HEK293 (cell line): ENCODE measurements around the gene PFN1.

Source experiments
- CTCF ChIA-PET: fragments of 350-600 bp; formaldehyde crosslinking; extraction: SDS; loops from one replicate; lab custom pipeline; 2021; ENCODE audit warnings: antibody characterized with exemption; lab: Yijun Ruan, JAX
- POLR2A ChIA-PET: fragments of 300-600 bp; formaldehyde crosslinking; extraction: SDS; loops from one replicate; lab custom pipeline; 2020; ENCODE audit warnings: antibody characterized with exemption, inconsistent platforms; lab: Yijun Ruan, JAX
- H3K27ac ChIP-seq: fragments of 200-500 bp; sonication (Bioruptor generic); 2 replicates; pipeline ENCODE4 v1.5.1; 2014; ENCODE audit warnings: low read depth, low read length, control low read depth, inconsistent platforms; ENCODE audit errors: extremely low read depth
- H3K36me3 ChIP-seq, 2 experiments: fragments of 200-500 bp in 1 of 2; sonication (Bioruptor generic) in 1 of 2; 1 replicate in 1 of 2; 2 replicates in 1 of 2; pipeline ENCODE4 v1.5.1; 2014 to 2017; ENCODE audit warnings: inconsistent platforms in 2 of 2, low read length in 2 of 2; ENCODE audit not compliant: control insufficient read depth in 2 of 2, insufficient read depth in 1 of 2
- H3K4me1 ChIP-seq: fragments of 200-500 bp; sonication (Bioruptor generic); 2 replicates; pipeline ENCODE4 v1.5.1; 2014; ENCODE audit warnings: mild to moderate bottlenecking, low read length, inconsistent platforms; ENCODE audit not compliant: control insufficient read depth, insufficient read depth
- H3K4me3 ChIP-seq: 2 replicates; pipeline ENCODE4 v1.5.1; 2011; ENCODE audit warnings: low read depth, mild to moderate bottlenecking, control low read depth, low read length, moderate library complexity
- H3K9me3 ChIP-seq: fragments of 200-500 bp; sonication (Bioruptor generic); 2 replicates; pipeline ENCODE4 v1.5.1; 2014; ENCODE audit warnings: low read depth, low read length, inconsistent platforms; ENCODE audit not compliant: control insufficient read depth, insufficient read depth
- AEBP2 ChIP-seq: fragments of 450-650 bp; formaldehyde crosslinking; IDR thresholded peaks from 2 replicates; pipeline ENCODE4 v1.5.1; 2016; ENCODE audit warnings: missing biosample characterization, missing genetic modification characterization, borderline replicate concordance
- CTCF ChIP-seq: fragments of 450-650 bp; formaldehyde crosslinking; IDR thresholded peaks from 2 replicates; pipeline ENCODE4 v1.5.1; 2016; ENCODE audit warnings: missing biosample characterization, missing genetic modification characterization
- HOXA7 ChIP-seq: sonication (generic); formaldehyde crosslinking; IDR thresholded peaks from 2 replicates; pipeline ENCODE4 v1.8.1; 2022; ENCODE audit warnings: missing genetic modification reagents, borderline replicate concordance
- KLF16 ChIP-seq: fragments of 450-650 bp; formaldehyde crosslinking; IDR thresholded peaks from 2 replicates; pipeline ENCODE4 v1.5.1; 2017; ENCODE audit warnings: missing biosample characterization, missing genetic modification characterization
- MZF1 ChIP-seq: fragments of 450-650 bp; formaldehyde crosslinking; IDR thresholded peaks from 2 replicates; pipeline ENCODE4 v1.5.1; 2017; ENCODE audit warnings: missing biosample characterization, missing genetic modification characterization, borderline replicate concordance
- PATZ1 ChIP-seq: fragments of 450-650 bp; formaldehyde crosslinking; IDR thresholded peaks from 2 replicates; pipeline ENCODE4 v1.5.1; 2016; ENCODE audit warnings: missing biosample characterization, missing genetic modification characterization
- PRDM1 ChIP-seq: fragments of 450-650 bp; formaldehyde crosslinking; IDR thresholded peaks from 2 replicates; pipeline ENCODE4; 2016; ENCODE audit warnings: missing biosample characterization, missing genetic modification characterization
- WT1 ChIP-seq: fragments of 450-650 bp; formaldehyde crosslinking; IDR thresholded peaks from 2 replicates; pipeline ENCODE4 v1.5.1; 2016; ENCODE audit warnings: missing biosample characterization, missing genetic modification characterization
- ZBTB17 ChIP-seq: fragments of 450-650 bp; formaldehyde crosslinking; IDR thresholded peaks from 2 replicates; pipeline ENCODE4 v1.5.1; 2016; ENCODE audit warnings: missing biosample characterization, missing genetic modification characterization
- ZFP37 ChIP-seq: fragments of 450-650 bp; formaldehyde crosslinking; IDR thresholded peaks from 2 replicates; pipeline ENCODE4 v1.5.1; 2016; ENCODE audit warnings: missing biosample characterization, missing genetic modification characterization
- ZNF157 ChIP-seq: fragments of 450-650 bp; formaldehyde crosslinking; IDR thresholded peaks from 2 replicates; pipeline ENCODE4 v1.5.1; 2016; ENCODE audit warnings: missing biosample characterization, missing genetic modification characterization
- ZNF2 ChIP-seq: fragments of 450-650 bp; formaldehyde crosslinking; IDR thresholded peaks from 2 replicates; pipeline ENCODE4 v1.5.1; 2016; ENCODE audit warnings: missing biosample characterization, missing genetic modification characterization
- ZNF202 ChIP-seq: fragments of 450-650 bp; formaldehyde crosslinking; IDR thresholded peaks from 2 replicates; pipeline ENCODE4 v1.5.1; 2016; ENCODE audit warnings: missing biosample characterization, missing genetic modification characterization, borderline replicate concordance
- ZNF239 ChIP-seq: fragments of 450-650 bp; formaldehyde crosslinking; IDR thresholded peaks from 2 replicates; pipeline ENCODE4 v1.5.1; 2016; ENCODE audit warnings: missing biosample characterization, missing genetic modification characterization
- ZNF26 ChIP-seq: fragments of 450-650 bp; formaldehyde crosslinking; IDR thresholded peaks from 2 replicates; pipeline ENCODE4 v1.5.1; 2016; ENCODE audit warnings: missing biosample characterization, missing genetic modification characterization
- ZNF274 ChIP-seq, 2 experiments: fragments of 200-500 bp in 1 of 2; fragments of 450-650 bp in 1 of 2; sonication (Bioruptor generic) in 1 of 2; formaldehyde crosslinking in 1 of 2; IDR thresholded peaks; 2 replicates each; pipeline versions ENCODE4 v1.5.1 to v1.6.1; 2014 to 2016; ENCODE audit warnings: borderline replicate concordance in 1 of 2, inconsistent platforms in 1 of 2, low read length in 1 of 2, missing biosample characterization in 1 of 2, missing genetic modification characterization in 1 of 2
- ZNF366 ChIP-seq: fragments of 450-650 bp; formaldehyde crosslinking; conservative IDR thresholded peaks from 2 replicates; pipeline ENCODE4 v1.5.1; 2016; ENCODE audit warnings: missing biosample characterization, missing genetic modification characterization
- ZNF600 ChIP-seq: fragments of 450-650 bp; formaldehyde crosslinking; IDR thresholded peaks from 2 replicates; pipeline ENCODE4 v1.5.1; 2016; ENCODE audit warnings: missing biosample characterization, missing genetic modification characterization
- ZNF701 ChIP-seq: fragments of 450-650 bp; formaldehyde crosslinking; IDR thresholded peaks from 2 replicates; pipeline ENCODE4 v1.5.1; 2016; ENCODE audit warnings: missing biosample characterization, missing genetic modification characterization

The PFN1 gene

GRCh38 chr17:4947010-4947410, 1.3 kb downstream of the PFN1 start:
- 0 out of 2 replicates have a peak, but pooled peaks have one; percentile 26 for TF ChIP-seq WT1 (tag by site-specific recombination)
- 0 out of 2 replicates have a peak, but pooled peaks have one; percentile 8 for TF ChIP-seq ZNF366 (tag by site-specific recombination)
- no peak for TF ChIP-seq ZNF701 (tag by site-specific recombination)
- TF ChIP-seq PRDM1, result peak; percentile 86
- TF ChIP-seq HOXA7, result no peak
- Histone ChIP-seq H3K4me3 (peak overlapping the region; percentile 97), H3K9me3 (no peaks in the 10 kb centered on the region), H3K4me1 (peaks cover 21% of the 10 kb centered on the region), H3K36me3 (peaks cover 33 to 53% of the 10 kb centered on the region in 2 experiments), H3K27ac (peak overlapping the region; percentile 99)
- ChIA-PET CTCF (interaction anchor here (0.5 to 2.5 kb wide), 3 partner anchors 38 to 1559 kb away, joined by 4 to 11 read pairs (median 6); partner anchors contain the start of gene CAMTA2), POLR2A (interaction anchor here (0.7 to 17.9 kb wide), 7 partner anchors 8 to 157 kb away, joined by 3 to 358 read pairs (median 7); partner anchors contain the start of genes INCA1, KIF1C, RNF167 and SLC25A11)

GRCh38 chr17:4946312-4946976, 1.9 kb downstream of the PFN1 start:
- H3K27ac ChIP-seq, result peak overlapping the region; percentile 99
- peak overlapping the region; percentile 97 for H3K4me3 ChIP-seq
- H3K4me1 ChIP-seq, result peaks cover 22% of the 10 kb centered on the region
- peaks cover 38 to 57% of the 10 kb centered on the region in 2 experiments for H3K36me3 ChIP-seq
- ChIA-PET CTCF (interaction anchor here (0.6 to 2.5 kb wide), 5 partner anchors 37 to 265 kb away, joined by 3 to 11 read pairs (median 4); partner anchors contain the start of genes CAMTA2 and CHRNE), POLR2A (interaction anchor here (0.6 to 17.9 kb wide), 8 partner anchors 9 to 381 kb away, joined by 3 to 358 read pairs (median 4); partner anchors contain the start of genes INCA1, KIF1C and SPAG7)
- peak; percentile 21; the same call in 1 of the 2 replicates for TF ChIP-seq MZF1 (tag by site-specific recombination)
- TF ChIP-seq ZNF157, result no peak
- TF ChIP-seq ZNF2 (tag by site-specific recombination), result 0 out of 2 replicates have a peak, but pooled peaks have one; percentile 15
- TF ChIP-seq ZNF274 (IDR thresholded peaks at IDR 0.05; ENCODE audit: low read length), result no peak
- no peak for TF ChIP-seq ZNF274 (tag by site-specific recombination; IDR thresholded peaks at IDR 0.05; ENCODE audit: borderline replicate concordance)
- no peak for TF ChIP-seq CTCF (tag by site-specific recombination)
- TF ChIP-seq ZBTB17, result peak; percentile 45
- TF ChIP-seq ZNF239 (tag by site-specific recombination), result no peak
- TF ChIP-seq ZNF26, result no peak
- 0 out of 2 replicates have a peak, but pooled peaks have one; percentile 11 for TF ChIP-seq ZNF366 (tag by site-specific recombination)
- no peak for TF ChIP-seq KLF16 (tag by site-specific recombination)
- no peak for TF ChIP-seq ZFP37 (tag by site-specific recombination)
- TF ChIP-seq ZNF202, result no peak
- no peak for TF ChIP-seq AEBP2
- TF ChIP-seq PATZ1, result no peak; the same call in 1 of the 2 replicates
- peak; percentile 68 for TF ChIP-seq ZNF600 (tag by site-specific recombination)
- no peaks in the 10 kb centered on the region for H3K9me3 ChIP-seq
